ENCODE measurements around the gene BCCIP. TPM values are rescaled to one million over a fixed set of nuclear protein-coding genes. Genes with fewer than 3 reads are reported as not detected.

BCCIP gene
- total and polyA plus RNA-seq, 2 of the 8 experiments (the other 6 are each of a cell fraction or from before 2014, with no cell fraction given), result 33.9 to 120 TPM

DNA sequence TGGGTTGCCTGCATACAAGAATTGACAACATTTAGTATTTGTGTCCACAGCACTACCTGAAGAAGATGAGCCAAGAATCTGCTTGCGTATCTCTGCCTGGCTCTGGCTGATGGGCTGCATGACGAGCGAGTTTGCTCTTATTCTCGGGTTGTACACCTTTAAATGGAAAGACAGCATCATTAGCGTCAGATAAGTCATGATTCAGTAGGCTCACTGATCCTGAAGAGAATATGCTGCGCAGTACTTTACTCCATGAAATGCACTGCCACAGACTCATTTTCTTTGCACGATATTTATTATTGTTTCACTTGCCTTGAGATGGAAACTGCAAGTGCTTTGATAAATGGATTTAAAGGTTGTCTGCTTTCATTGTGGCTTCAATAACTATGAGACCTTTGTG, 29.1 kb downstream of the BCCIP start (continued):
- TF ChIP-seq CHD7 (IDR thresholded peaks at IDR 0.05; ENCODE audit: insufficient replicate concordance, low read length), result no peak
- TF ChIP-seq CHD2 (IDR thresholded peaks at IDR 0.05; ENCODE audit: low read length), result no peak
- no peak for TF ChIP-seq POU5F1 (IDR thresholded peaks at IDR 0.05; ENCODE audit: low read depth, low read length)
- no peak for TF ChIP-seq ZNF274 (IDR thresholded peaks at IDR 0.05; ENCODE audit: borderline replicate concordance, extremely low read depth, low read length)
- TF ChIP-seq KDM1A (IDR thresholded peaks at IDR 0.05; ENCODE audit: borderline replicate concordance, low read length), result no peak
- no peak for TF ChIP-seq ASH2L (IDR thresholded peaks at IDR 0.05; ENCODE audit: low read length)
- TF ChIP-seq SP4 (IDR thresholded peaks at IDR 0.05; ENCODE audit: low read length), result no peak
- no peak for TF ChIP-seq KDM4A (IDR thresholded peaks at IDR 0.05; ENCODE audit: low read depth, low read length, severe bottlenecking)
- TF ChIP-seq MAFK (IDR thresholded peaks at IDR 0.05; ENCODE audit: low read depth, low read length), result no peak
- no peak for TF ChIP-seq BRCA1 (IDR thresholded peaks at IDR 0.05; ENCODE audit: low read depth, low read length)

All from H1 (cell line).